Stimulated activated naive CD8-positive, alpha-beta T cell treated with anti-CD3 and anti-CD28 coated beads, Interleukin-15, Interleukin-2, amounts not matched to agents 100 U/mL and 50 U/mL, for 24 hours (primary cell): ENCODE data around the gene CACNA2D2.

Source experiments
- ATAC-seq: fragments of 150-1000 bp; cut with Tn5 transposase; one replicate; pipeline ENCODE4 v1.10.0; 2021
- DNase-seq: peaks from one replicate; pipeline ENCODE4 v3.0.0; 2021

Gene CACNA2D2

GRCh38 chr3:50427217-50427616 is 76.2 kb downstream of the CACNA2D2 start:
- DNase-seq (no peak), ATAC-seq (no peak)

GRCh38 chr3:50425911-50426310 is 77.5 kb downstream of the CACNA2D2 start:
- ATAC-seq (no peak), DNase-seq (no peak)

GRCh38 chr3:50423543-50423942 is 79.9 kb downstream of the CACNA2D2 start:
- DNase-seq (no peak), ATAC-seq (no peak)

- DNase-seq (no peak), ATAC-seq (no peak)
These were observed 81.3 kb downstream of the CACNA2D2 start for GRCh38 chr3:50422153-50422552.

- no peak for DNase-seq
- no peak for ATAC-seq
These were observed 83.7 kb downstream of the CACNA2D2 start for GRCh38 chr3:50419595-50420370.

- DNase-seq, result no peak
These were observed 84.6 kb downstream of the CACNA2D2 start for GRCh38 chr3:50418850-50419249.

GRCh38 chr3:50417637-50418033 is 85.8 kb downstream of the CACNA2D2 start:
- no peak for DNase-seq
- no peak for ATAC-seq

More at GRCh38 chr3:50418850-50419249, 84.6 kb downstream of the CACNA2D2 start:
- no peak for ATAC-seq

- ATAC-seq (no peak), DNase-seq (no peak)
These were observed 86.4 kb downstream of the CACNA2D2 start for GRCh38 chr3:50416736-50417636.

- DNase-seq (no peak), ATAC-seq (no peak)
These were observed 87.6 kb downstream of the CACNA2D2 start for GRCh38 chr3:50415816-50416215.

- DNase-seq, result no peak
- no peak for ATAC-seq
These were observed 88.4 kb downstream of the CACNA2D2 start for GRCh38 chr3:50415061-50415460.

GRCh38 chr3:50414616-50415015 is 88.8 kb downstream of the CACNA2D2 start:
- ATAC-seq (no peak), DNase-seq (no peak)

- no peak for DNase-seq
- no peak for ATAC-seq
These were observed 91.1 kb downstream of the CACNA2D2 start for GRCh38 chr3:50412231-50412754.

- no peak for DNase-seq
- ATAC-seq, result peak; percentile 29
These were observed 92.2 kb downstream of the CACNA2D2 start for GRCh38 chr3:50411229-50411628.

- ATAC-seq, result peak; percentile 32
- DNase-seq, result no peak
These were observed 92.8 kb downstream of the CACNA2D2 start for GRCh38 chr3:50410608-50411139.

- ATAC-seq, result peak; percentile 62
- DNase-seq, result peak; percentile 14
These were observed 93.2 kb downstream of the CACNA2D2 start for GRCh38 chr3:50410185-50410584.

GRCh38 chr3:50408443-50408944 is 94.9 kb downstream of the CACNA2D2 start:
- ATAC-seq (no peak), DNase-seq (no peak)

- no peak for ATAC-seq
- no peak for DNase-seq
These were observed 96.9 kb downstream of the CACNA2D2 start for GRCh38 chr3:50406487-50406886.

GRCh38 chr3:50405249-50405648 is 98.2 kb downstream of the CACNA2D2 start:
- no peak for ATAC-seq
- DNase-seq, result peak; percentile 40

GRCh38 chr3:50401978-50402595 is 101.3 kb downstream of the CACNA2D2 start:
- DNase-seq, result no peak
- no peak for ATAC-seq

GRCh38 chr3:50396502-50396901 is 106.9 kb downstream of the CACNA2D2 start:
- DNase-seq (no peak), ATAC-seq (no peak)

- no peak for ATAC-seq
These were observed 108.2 kb downstream of the CACNA2D2 start for GRCh38 chr3:50395070-50395860.

More at GRCh38 chr3:50395070-50395860, 108.2 kb downstream of the CACNA2D2 start:
- no peak for DNase-seq
